ENCODE data around the gene TNS1. TPM values are rescaled to one million over a fixed set of nuclear protein-coding genes. Genes with fewer than 3 reads are reported as not detected.

Gene TNS1
- total and polyA plus RNA-seq, 2 donors from 2014 or later = 44.8 to 471 TPM

- no peak for TF ChIP-seq CTCF (IDR thresholded peaks at IDR 0.05; ENCODE audit: borderline replicate concordance, extremely low read depth, insufficient read depth)
- Histone ChIP-seq H3K9me3 (ENCODE audit: control insufficient read depth in 2 of 3, insufficient read depth in 1 of 3, low read length in 3 of 3) (peaks cover 0 to 4% (median 0%) of the 10 kb centered on the region in 3 donors), H3K27ac (ENCODE audit: low read depth in 2 of 2, low read length in 2 of 2) (no peak overlapping the region), H3K4me3 (ENCODE audit: low read length in 3 of 3) (no peak overlapping the region), H3K4me1 (ENCODE audit: control insufficient read depth in 2 of 3, insufficient read depth in 2 of 3, low read depth in 1 of 3, low read length in 3 of 3) (peaks cover 0 to 5% (median 2%) of the 10 kb centered on the region in 3 donors), H3K9ac (ENCODE audit: low read length in 3 of 3) (no peak overlapping the region), H3K36me3 (ENCODE audit: control insufficient read depth in 2 of 3, insufficient read depth in 3 of 3, low read length in 3 of 3) (no peaks in the 10 kb centered on the region), H3K27me3 (ENCODE audit: control insufficient read depth, insufficient read depth, low read length) (peaks cover 3% of the 10 kb centered on the region)
- no peak for FAIRE-seq
- DNase-seq = no peak
- intact Hi-C loops (cut with DNase I) = no loop called here
These were observed 26.9 kb upstream of the TNS1 start for GRCh38 chr2:218029366-218030360.

GRCh38 chr2:218028562-218029348 lies 26.0 kb upstream of the TNS1 start:
- intact Hi-C loops (cut with DNase I) = no loop called here
- peak in 3 of 5 donors; percentile 4 to 44 (median 18) for DNase-seq
- Histone ChIP-seq H3K9ac (ENCODE audit: low read length in 3 of 3) (no peak overlapping the region), H3K4me3 (ENCODE audit: low read length in 3 of 3) (no peak overlapping the region), H3K36me3 (ENCODE audit: control insufficient read depth in 2 of 3, insufficient read depth in 3 of 3, low read length in 3 of 3) (no peaks in the 10 kb centered on the region), H3K4me1 (ENCODE audit: control insufficient read depth in 2 of 3, insufficient read depth in 2 of 3, low read depth in 1 of 3, low read length in 3 of 3) (peaks cover 0 to 5% (median 0%) of the 10 kb centered on the region in 3 donors), H3K27me3 (ENCODE audit: control insufficient read depth, insufficient read depth, low read length) (peaks cover 3% of the 10 kb centered on the region), H3K27ac (ENCODE audit: low read depth in 2 of 2, low read length in 2 of 2) (no peak overlapping the region), H3K9me3 (ENCODE audit: control insufficient read depth in 2 of 3, insufficient read depth in 1 of 3, low read length in 3 of 3) (peaks cover 0 to 4% (median 0%) of the 10 kb centered on the region in 3 donors)
- no peak for TF ChIP-seq CTCF (IDR thresholded peaks at IDR 0.05; ENCODE audit: borderline replicate concordance, extremely low read depth, insufficient read depth)
- FAIRE-seq = no peak

GRCh38 chr2:218028189-218028495 lies 25.3 kb upstream of the TNS1 start:
- intact Hi-C loops (cut with DNase I) = no loop called here
- H3K4me1 ChIP-seq (ENCODE audit: control insufficient read depth in 2 of 3, insufficient read depth in 2 of 3, low read depth in 1 of 3, low read length in 3 of 3) = peaks cover 0 to 5% (median 0%) of the 10 kb centered on the region in 3 donors
- FAIRE-seq = no peak

More at GRCh38 chr2:218028189-218028495, 25.3 kb upstream of the TNS1 start:
- peaks cover 3% of the 10 kb centered on the region for H3K27me3 ChIP-seq (ENCODE audit: control insufficient read depth, insufficient read depth, low read length)
- peak in 1 of 5 donors; percentile 29 for DNase-seq
- no peak overlapping the region for H3K4me3 ChIP-seq (ENCODE audit: low read length in 3 of 3)
- no peaks in the 10 kb centered on the region for H3K36me3 ChIP-seq (ENCODE audit: control insufficient read depth in 2 of 3, insufficient read depth in 3 of 3, low read length in 3 of 3)
- TF ChIP-seq CTCF (IDR thresholded peaks at IDR 0.05; ENCODE audit: borderline replicate concordance, extremely low read depth, insufficient read depth) = no peak
- no peak overlapping the region for H3K9ac ChIP-seq (ENCODE audit: low read length in 3 of 3)
- H3K27ac ChIP-seq (ENCODE audit: low read depth in 2 of 2, low read length in 2 of 2) = no peak overlapping the region
- peaks cover 0 to 4% (median 0%) of the 10 kb centered on the region in 3 donors for H3K9me3 ChIP-seq (ENCODE audit: control insufficient read depth in 2 of 3, insufficient read depth in 1 of 3, low read length in 3 of 3)
